ENCODE measurements around the gene PTPRE.

DNA sequence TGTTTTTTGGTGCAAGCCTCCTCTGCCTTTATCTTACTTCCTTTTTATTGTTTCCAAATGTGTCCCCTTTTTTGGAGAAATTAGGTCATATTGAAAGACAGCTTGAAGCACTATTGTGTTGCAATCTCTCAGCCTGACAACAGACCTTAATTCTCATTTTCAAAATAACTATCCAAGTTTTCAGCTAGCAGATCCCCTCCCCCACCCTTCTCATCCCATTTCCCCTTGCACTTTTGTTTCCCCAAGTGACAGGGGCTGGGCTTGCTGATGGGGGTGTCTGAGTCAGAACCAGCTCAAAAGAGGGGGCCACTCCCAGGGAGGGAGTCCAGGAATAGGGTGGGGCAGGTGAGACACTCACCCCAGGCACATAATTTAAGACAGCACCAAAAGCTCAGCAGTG lies 144.0 kb downstream of the PTPRE start:
- TF ChIP-seq POLR2A (IDR thresholded peaks at IDR 0.05; ENCODE audit: low read depth, low read length) = no peak
- TF ChIP-seq MAFK (IDR thresholded peaks at IDR 0.05; ENCODE audit: low read depth, low read length) = no peak
